IMR-90 (cell line): ENCODE measurements around the gene JPH3. TPM values are rescaled to one million over a fixed set of nuclear protein-coding genes. Genes with fewer than 3 reads are reported as not detected.

ENCODE experiments used
- ATAC-seq: fragments of 200-7000 bp; cut with Tn5 transposase; 2 replicates; pipeline ENCODE4 v1.9.1; 2020; ENCODE audit warnings: low read depth, mild to moderate bottlenecking, moderate library complexity
- BruUV-seq: library from RNA; stranded (reverse); fragments of 400-500 nt; replicated peaks from 2 replicates; lab custom pipeline; 2021; lab: Mats Ljungman, UMichigan
- CTCF ChIA-PET: fragments of 300-600 bp; formaldehyde crosslinking; extraction: SDS; loops from one replicate; lab custom pipeline; 2021; ENCODE audit warnings: antibody characterized with exemption; lab: Yijun Ruan, JAX
- POLR2A ChIA-PET: fragments of 300-600 bp; sonication (Branson Sonifier 250); formaldehyde crosslinking; loops from one replicate; lab custom pipeline; 2022; ENCODE audit warnings: antibody characterized with exemption; ENCODE audit not compliant: unreplicated experiment; lab: Charles Lee
- DNase-seq: peaks from one replicate; pipeline ENCODE4 v3.0.0; 2013
- H2AFZ ChIP-seq: replicated peaks from 2 replicates; pipeline ENCODE3; 2013; ENCODE audit warnings: low read length, mild to moderate bottlenecking; ENCODE audit not compliant: poor library complexity
- H2AK5ac ChIP-seq: 2 replicates; pipeline ENCODE4 v1.6.1; 2013; ENCODE audit warnings: low read depth, low read length, inconsistent platforms
- H2AK9ac ChIP-seq: replicated peaks from 2 replicates; pipeline ENCODE3; 2013; ENCODE audit warnings: mild to moderate bottlenecking, low read depth, low read length, moderate library complexity; ENCODE audit not compliant: poor library complexity
- H2BK120ac ChIP-seq: 2 replicates; pipeline ENCODE4 v1.6.1; 2013; ENCODE audit warnings: low read depth, low read length, inconsistent platforms
- H2BK15ac ChIP-seq: 3 replicates; pipeline ENCODE4 v1.6.1; 2013; ENCODE audit warnings: low read depth, low read length, inconsistent platforms
- H2BK20ac ChIP-seq: 2 replicates; pipeline ENCODE4 v1.6.1; 2013; ENCODE audit warnings: low read depth, mild to moderate bottlenecking, inconsistent platforms, low read length, moderate library complexity
- H2BK5ac ChIP-seq: 2 replicates; pipeline ENCODE4 v1.6.1; 2013; ENCODE audit warnings: mild to moderate bottlenecking, low read depth, low read length, inconsistent platforms; ENCODE audit not compliant: poor library complexity, severe bottlenecking
- H3K14ac ChIP-seq: replicated peaks from 2 replicates; pipeline ENCODE4 v1.6.1; 2013; ENCODE audit warnings: low read depth, low read length, inconsistent platforms
- H3K18ac ChIP-seq: 2 replicates; pipeline ENCODE4 v1.6.1; 2013; ENCODE audit warnings: low read depth, low read length, control low read depth
- H3K23ac ChIP-seq: 2 replicates; pipeline ENCODE4 v1.6.1; 2013; ENCODE audit warnings: low read depth, low read length, inconsistent platforms
- H3K27ac ChIP-seq: 2 replicates; pipeline ENCODE4 v1.5.1; 2013; ENCODE audit warnings: mild to moderate bottlenecking, control low read depth, low read length; ENCODE audit not compliant: insufficient read depth
- H3K27me3 ChIP-seq: 2 replicates; pipeline ENCODE4 v1.6.1; 2013; ENCODE audit warnings: low read length; ENCODE audit not compliant: control insufficient read depth, insufficient read depth
- H3K36me3 ChIP-seq: 2 replicates; pipeline ENCODE4 v1.6.1; 2013; ENCODE audit warnings: low read length, mixed read lengths; ENCODE audit not compliant: control insufficient read depth, insufficient read depth
- H3K4ac ChIP-seq: 2 replicates; pipeline ENCODE4 v1.6.1; 2013; ENCODE audit warnings: low read depth, low read length, inconsistent platforms
- H3K4me1 ChIP-seq: 2 replicates; pipeline ENCODE4 v1.6.1; 2013; ENCODE audit warnings: low read length, mixed read lengths; ENCODE audit not compliant: control insufficient read depth, insufficient read depth
- H3K4me2 ChIP-seq: 2 replicates; pipeline ENCODE4 v1.6.1; 2013; ENCODE audit warnings: low read depth, mild to moderate bottlenecking, control low read depth, low read length, moderate library complexity
- H3K4me3 ChIP-seq: 2 replicates; pipeline ENCODE4 v1.5.1; 2013; ENCODE audit warnings: low read depth, mild to moderate bottlenecking, control low read depth, low read length, moderate library complexity; ENCODE audit not compliant: insufficient read depth
- H3K56ac ChIP-seq: 2 replicates; pipeline ENCODE4 v1.6.1; 2013; ENCODE audit warnings: low read length, inconsistent platforms; ENCODE audit not compliant: insufficient read depth; ENCODE audit errors: extremely low read depth
- H3K79me1 ChIP-seq, 2 experiments: 2 replicates each; pipeline ENCODE4 v1.6.1; 2013; ENCODE audit warnings: low read length in 2 of 2, inconsistent platforms in 1 of 2, low read depth in 1 of 2
- H3K9ac ChIP-seq: 2 replicates; pipeline ENCODE4 v1.6.1; 2013; ENCODE audit warnings: low read depth, low read length, control low read depth
- H3K9me1 ChIP-seq: 2 replicates; pipeline ENCODE4 v1.6.1; 2013; ENCODE audit warnings: low read length, inconsistent platforms; ENCODE audit not compliant: insufficient read depth
- H3K9me3 ChIP-seq: 2 replicates; pipeline ENCODE4 v1.6.1; 2013; ENCODE audit warnings: low read length; ENCODE audit not compliant: control insufficient read depth, insufficient read depth
- H4K20me1 ChIP-seq: 2 replicates; pipeline ENCODE4 v1.6.1; 2013; ENCODE audit warnings: low read length, inconsistent platforms; ENCODE audit not compliant: insufficient read depth
- H4K5ac ChIP-seq: 2 replicates; pipeline ENCODE4 v1.6.1; 2013; ENCODE audit warnings: mild to moderate bottlenecking, low read depth, low read length, control low read depth
- H4K8ac ChIP-seq, 2 experiments: 2 replicates each; pipeline ENCODE4 v1.6.1; 2013; ENCODE audit warnings: low read depth in 2 of 2, low read length in 2 of 2, control low read depth in 1 of 2, inconsistent platforms in 1 of 2
- H4K91ac ChIP-seq: 2 replicates; pipeline ENCODE4 v1.6.1; 2013; ENCODE audit warnings: low read depth, low read length, inconsistent platforms; ENCODE audit not compliant: insufficient read depth
- BHLHE40 ChIP-seq: fragments of 150-350 bp; IDR thresholded peaks from 2 replicates; pipeline ENCODE4 v1.6.1; 2016; ENCODE audit warnings: mild to moderate bottlenecking, low read depth, low read length
- CEBPB ChIP-seq: IDR thresholded peaks from 2 replicates; pipeline ENCODE4 v1.6.1; 2012; ENCODE audit warnings: low read depth, low read length, improper control_type of control experiment
- CHD1 ChIP-seq: IDR thresholded peaks from 2 replicates; pipeline ENCODE4 v1.6.1; 2012; ENCODE audit warnings: low read depth, low read length, improper control_type of control experiment
- FOS ChIP-seq: fragments of 150-350 bp; IDR thresholded peaks from 2 replicates; pipeline ENCODE4 v1.6.1; 2016; ENCODE audit warnings: low read depth, low read length
- MAFK ChIP-seq: IDR thresholded peaks from 2 replicates; pipeline ENCODE4 v1.6.1; 2012; ENCODE audit warnings: low read depth, low read length, improper control_type of control experiment
- MAZ ChIP-seq: IDR thresholded peaks from 2 replicates; pipeline ENCODE4 v1.6.1; 2012; ENCODE audit warnings: low read depth, mild to moderate bottlenecking, low read length, improper control_type of control experiment, moderate library complexity, borderline replicate concordance
- MXI1 ChIP-seq: IDR thresholded peaks from 2 replicates; pipeline ENCODE4 v1.6.1; 2012; ENCODE audit warnings: low read depth, mild to moderate bottlenecking, low read length, moderate library complexity, borderline replicate concordance
- NFE2L2 ChIP-seq: fragments of 150-350 bp; IDR thresholded peaks from 2 replicates; pipeline ENCODE4 v1.6.1; 2016; ENCODE audit warnings: low read depth, mild to moderate bottlenecking, low read length
- POLR2A ChIP-seq: IDR thresholded peaks from 2 replicates; pipeline ENCODE4 v1.6.1; 2012; ENCODE audit warnings: mild to moderate bottlenecking, low read depth, low read length
- RAD21 ChIP-seq: IDR thresholded peaks from 2 replicates; pipeline ENCODE4 v1.6.1; 2012; ENCODE audit warnings: low read length, improper control_type of control experiment
- RCOR1 ChIP-seq: IDR thresholded peaks from 2 replicates; pipeline ENCODE4 v1.6.1; 2012; ENCODE audit warnings: mild to moderate bottlenecking, low read length, improper control_type of control experiment; ENCODE audit not compliant: insufficient replicate concordance
- SMC3 ChIP-seq: fragments of 150-350 bp; IDR thresholded peaks from 2 replicates; pipeline ENCODE4 v1.6.1; 2016; ENCODE audit warnings: low read depth, mild to moderate bottlenecking, antibody characterized with exemption, low read length, moderate library complexity
- WGBS, 2 experiments: methylation state at CpG; one replicate each; pipeline versions ENCODE4 v1.1.5 to v1.1.7; 2013; ENCODE audit warnings: missing lambda C conversion rate in 2 of 2; ENCODE audit not compliant: insufficient read length in 1 of 2; ENCODE audit errors: extremely low coverage in 2 of 2; 5-methylcytosine and 5-hydroxymethylcytosine counted together
- dilution Hi-C: fragments of 300-500 bp; cut with HindIII; formaldehyde crosslinking; loops from one replicate; pipeline ENCODE4 v1.14.3; 2018; ENCODE audit warnings: low sequenced_read_pairs; ENCODE audit not compliant: unreplicated experiment
- in situ Hi-C: fragments of 300-500 bp; cut with MboI; formaldehyde crosslinking; loops from 3 replicates; pipeline ENCODE4 v1.14.3; 2019; ENCODE audit warnings: low sequenced_read_pairs, inconsistent platforms, mixed read lengths
- intact Hi-C: fragments of 100-400 bp; cut with micrococcal nuclease; formaldehyde crosslinking; loops from 2 replicates; pipeline ENCODE4 v1.10.0; 2022
- polyA plus RNA-seq, 3 experiments: library from polyadenylated mRNA; depleted of rRNA; stranded (reverse); fragments of >200 nt; gene quantifications; 2 replicates each; pipeline ENCODE4 v1.2.3, GENCODE V29; 2012; ENCODE audit warnings: low replicate concordance in 1 of 3
- total RNA-seq: library from RNA; depleted of rRNA; stranded (reverse); fragments of >200 nt; gene quantifications from 2 replicates; pipeline ENCODE4 v1.2.3, GENCODE V29; 2012
- TF ChIP-seq, protein P1 (sequence below): fragments of 150-350 bp; IDR thresholded peaks from 2 replicates; pipeline ENCODE4 v1.6.1; 2016; ENCODE audit warnings: low read depth, mild to moderate bottlenecking, low read length, moderate library complexity, borderline replicate concordance
- TF ChIP-seq, protein P2 (sequence below): conservative IDR thresholded peaks from 2 replicates; pipeline ENCODE4 v1.5.1; 2012; ENCODE audit warnings: mild to moderate bottlenecking, low read depth, low read length, improper control_type of control experiment
- TF ChIP-seq, protein P3 (sequence below): fragments of 150-350 bp; IDR thresholded peaks from 2 replicates; pipeline ENCODE4 v1.6.1; 2017; ENCODE audit warnings: mild to moderate bottlenecking, antibody characterized with exemption, low read length, low read depth

The JPH3 gene
- total and polyA plus RNA-seq, 2 of the 4 experiments (the other 2 are of a cell fraction): 0.03 TPM; not detected in 1

DNA sequence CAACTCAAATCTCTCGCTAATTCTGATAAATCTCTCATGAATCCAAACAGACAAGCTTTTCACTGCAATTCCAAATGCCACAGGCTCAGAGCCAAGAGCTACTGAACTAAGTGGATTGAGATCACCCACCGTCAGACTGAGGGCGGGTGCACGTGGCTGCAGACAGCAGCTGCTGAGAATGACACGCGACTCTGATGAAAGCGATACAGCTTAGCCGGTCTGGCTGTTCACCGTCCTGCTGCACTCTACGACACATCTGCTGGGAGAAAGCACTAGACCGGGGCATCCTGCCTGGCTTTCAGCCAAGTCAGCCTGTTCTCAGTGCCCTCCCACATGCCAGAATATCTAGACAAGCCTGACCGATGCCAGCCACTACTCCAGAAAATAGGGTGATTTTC, 120.9 kb downstream of the JPH3 start:
- H3K4me3 ChIP-seq: no peak overlapping the region
- no peaks in the 10 kb centered on the region for H3K27me3 ChIP-seq
- no peak overlapping the region for H4K91ac ChIP-seq
- peaks cover 11 to 38% of the 10 kb centered on the region in 2 experiments; a peak in 3 of 4 replicates for H3K79me1 ChIP-seq
- intact Hi-C loops (no loop called here), dilution Hi-C loops (no loop called here), in situ Hi-C loops (no loop called here)
- H3K23ac ChIP-seq: no peak overlapping the region
- DNase-seq: peak; percentile 97
- no peak overlapping the region for H2BK15ac ChIP-seq
- H3K4me1 ChIP-seq: peaks cover 10% of the 10 kb centered on the region; the same call in 1 of the 2 replicates
- 0 out of 2 replicates have a peak, but pooled peaks cover 4% of the 10 kb centered on the region for H3K36me3 ChIP-seq
- no peak overlapping the region for H2BK120ac ChIP-seq
- H3K27ac ChIP-seq: no peak overlapping the region
- no peak overlapping the region for H3K56ac ChIP-seq
- no TSS peak for BruUV-seq
- H3K9me3 ChIP-seq: no peaks in the 10 kb centered on the region
- H4K20me1 ChIP-seq: peaks cover 29% of the 10 kb centered on the region
- no peak overlapping the region for H3K4me2 ChIP-seq
- ATAC-seq: peak; percentile 87
- H3K4ac ChIP-seq: no peak overlapping the region
- ChIA-PET CTCF (no interaction called here), POLR2A (no interaction called here)
- H3K9ac ChIP-seq: no peak overlapping the region
- H3K18ac ChIP-seq: no peak overlapping the region
- no peak overlapping the region for H2AK5ac ChIP-seq
- peaks cover 12% of the 10 kb centered on the region; the same call in 1 of the 2 replicates for H3K9me1 ChIP-seq
- 36 to 100% methylated on average over 1 to 3 of the region's 12 CpGs for WGBS, 2 experiments
- H2BK20ac ChIP-seq: no peak overlapping the region
- no peak overlapping the region for H3K14ac ChIP-seq
- no peak overlapping the region for H2BK5ac ChIP-seq
- peak overlapping the region; percentile 38 for H2AK9ac ChIP-seq
- peak overlapping the region; percentile 8 for H2AFZ ChIP-seq
- TF ChIP-seq CHD1: no peak
- TF ChIP-seq MAFK: no peak
- TF ChIP-seq FOS: no peak
- peak; percentile 78 for TF ChIP-seq RCOR1
- TF ChIP-seq MAZ: no peak
- TF ChIP-seq, protein P1, sequence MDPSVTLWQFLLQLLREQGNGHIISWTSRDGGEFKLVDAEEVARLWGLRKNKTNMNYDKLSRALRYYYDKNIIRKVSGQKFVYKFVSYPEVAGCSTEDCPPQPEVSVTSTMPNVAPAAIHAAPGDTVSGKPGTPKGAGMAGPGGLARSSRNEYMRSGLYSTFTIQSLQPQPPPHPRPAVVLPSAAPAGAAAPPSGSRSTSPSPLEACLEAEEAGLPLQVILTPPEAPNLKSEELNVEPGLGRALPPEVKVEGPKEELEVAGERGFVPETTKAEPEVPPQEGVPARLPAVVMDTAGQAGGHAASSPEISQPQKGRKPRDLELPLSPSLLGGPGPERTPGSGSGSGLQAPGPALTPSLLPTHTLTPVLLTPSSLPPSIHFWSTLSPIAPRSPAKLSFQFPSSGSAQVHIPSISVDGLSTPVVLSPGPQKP: no peak
- TF ChIP-seq, protein P2, sequence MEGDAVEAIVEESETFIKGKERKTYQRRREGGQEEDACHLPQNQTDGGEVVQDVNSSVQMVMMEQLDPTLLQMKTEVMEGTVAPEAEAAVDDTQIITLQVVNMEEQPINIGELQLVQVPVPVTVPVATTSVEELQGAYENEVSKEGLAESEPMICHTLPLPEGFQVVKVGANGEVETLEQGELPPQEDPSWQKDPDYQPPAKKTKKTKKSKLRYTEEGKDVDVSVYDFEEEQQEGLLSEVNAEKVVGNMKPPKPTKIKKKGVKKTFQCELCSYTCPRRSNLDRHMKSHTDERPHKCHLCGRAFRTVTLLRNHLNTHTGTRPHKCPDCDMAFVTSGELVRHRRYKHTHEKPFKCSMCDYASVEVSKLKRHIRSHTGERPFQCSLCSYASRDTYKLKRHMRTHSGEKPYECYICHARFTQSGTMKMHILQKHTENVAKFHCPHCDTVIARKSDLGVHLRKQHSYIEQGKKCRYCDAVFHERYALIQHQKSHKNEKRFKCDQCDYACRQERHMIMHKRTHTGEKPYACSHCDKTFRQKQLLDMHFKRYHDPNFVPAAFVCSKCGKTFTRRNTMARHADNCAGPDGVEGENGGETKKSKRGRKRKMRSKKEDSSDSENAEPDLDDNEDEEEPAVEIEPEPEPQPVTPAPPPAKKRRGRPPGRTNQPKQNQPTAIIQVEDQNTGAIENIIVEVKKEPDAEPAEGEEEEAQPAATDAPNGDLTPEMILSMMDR: no peak
- no peak for TF ChIP-seq POLR2A
- TF ChIP-seq RAD21: no peak
- peak; percentile 93 for TF ChIP-seq MXI1
- TF ChIP-seq, protein P3, sequence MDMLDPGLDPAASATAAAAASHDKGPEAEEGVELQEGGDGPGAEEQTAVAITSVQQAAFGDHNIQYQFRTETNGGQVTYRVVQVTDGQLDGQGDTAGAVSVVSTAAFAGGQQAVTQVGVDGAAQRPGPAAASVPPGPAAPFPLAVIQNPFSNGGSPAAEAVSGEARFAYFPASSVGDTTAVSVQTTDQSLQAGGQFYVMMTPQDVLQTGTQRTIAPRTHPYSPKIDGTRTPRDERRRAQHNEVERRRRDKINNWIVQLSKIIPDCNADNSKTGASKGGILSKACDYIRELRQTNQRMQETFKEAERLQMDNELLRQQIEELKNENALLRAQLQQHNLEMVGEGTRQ: peak; percentile 42; the same call in 1 of the 2 replicates
- peak; percentile 98 for TF ChIP-seq BHLHE40
- TF ChIP-seq SMC3: no peak
- TF ChIP-seq CEBPB: peak; percentile 37; the same call in 1 of the 2 replicates
- TF ChIP-seq NFE2L2: no peak
- no peak overlapping the region for H4K8ac ChIP-seq
- H4K5ac ChIP-seq: no peak overlapping the region
